IMR-90 (cell line): ENCODE measurements around the gene HLA-E. TPM values are rescaled to one million over a fixed set of nuclear protein-coding genes. Genes with fewer than 3 reads are reported as not detected.

Source experiments
- ATAC-seq: fragments of 200-7000 bp; cut with Tn5 transposase; 2 replicates; pipeline ENCODE4 v1.9.1; 2020; ENCODE audit warnings: low read depth, mild to moderate bottlenecking, moderate library complexity
- BruUV-seq: library from RNA; stranded (reverse); fragments of 400-500 nt; replicated peaks from 2 replicates; lab custom pipeline; 2021; lab: Mats Ljungman, UMichigan
- CTCF ChIA-PET: fragments of 300-600 bp; formaldehyde crosslinking; extraction: SDS; loops from one replicate; lab custom pipeline; 2021; ENCODE audit warnings: antibody characterized with exemption; lab: Yijun Ruan, JAX
- POLR2A ChIA-PET: fragments of 300-600 bp; sonication (Branson Sonifier 250); formaldehyde crosslinking; loops from one replicate; lab custom pipeline; 2022; ENCODE audit warnings: antibody characterized with exemption; ENCODE audit not compliant: unreplicated experiment; lab: Charles Lee
- DNase-seq: peaks from one replicate; pipeline ENCODE4 v3.0.0; 2013
- H2AFZ ChIP-seq: replicated peaks from 2 replicates; pipeline ENCODE3; 2013; ENCODE audit warnings: low read length, mild to moderate bottlenecking; ENCODE audit not compliant: poor library complexity
- H2AK5ac ChIP-seq: 2 replicates; pipeline ENCODE4 v1.6.1; 2013; ENCODE audit warnings: low read depth, low read length, inconsistent platforms
- H2AK9ac ChIP-seq: replicated peaks from 2 replicates; pipeline ENCODE3; 2013; ENCODE audit warnings: mild to moderate bottlenecking, low read depth, low read length, moderate library complexity; ENCODE audit not compliant: poor library complexity
- H2BK120ac ChIP-seq: 2 replicates; pipeline ENCODE4 v1.6.1; 2013; ENCODE audit warnings: low read depth, low read length, inconsistent platforms
- H2BK15ac ChIP-seq: 3 replicates; pipeline ENCODE4 v1.6.1; 2013; ENCODE audit warnings: low read depth, low read length, inconsistent platforms
- H2BK20ac ChIP-seq: 2 replicates; pipeline ENCODE4 v1.6.1; 2013; ENCODE audit warnings: low read depth, mild to moderate bottlenecking, inconsistent platforms, low read length, moderate library complexity
- H2BK5ac ChIP-seq: 2 replicates; pipeline ENCODE4 v1.6.1; 2013; ENCODE audit warnings: mild to moderate bottlenecking, low read depth, low read length, inconsistent platforms; ENCODE audit not compliant: poor library complexity, severe bottlenecking
- H3K14ac ChIP-seq: replicated peaks from 2 replicates; pipeline ENCODE4 v1.6.1; 2013; ENCODE audit warnings: low read depth, low read length, inconsistent platforms
- H3K18ac ChIP-seq: 2 replicates; pipeline ENCODE4 v1.6.1; 2013; ENCODE audit warnings: low read depth, low read length, control low read depth
- H3K23ac ChIP-seq: 2 replicates; pipeline ENCODE4 v1.6.1; 2013; ENCODE audit warnings: low read depth, low read length, inconsistent platforms
- H3K27ac ChIP-seq: 2 replicates; pipeline ENCODE4 v1.5.1; 2013; ENCODE audit warnings: mild to moderate bottlenecking, control low read depth, low read length; ENCODE audit not compliant: insufficient read depth
- H3K27me3 ChIP-seq: 2 replicates; pipeline ENCODE4 v1.6.1; 2013; ENCODE audit warnings: low read length; ENCODE audit not compliant: control insufficient read depth, insufficient read depth
- H3K36me3 ChIP-seq: 2 replicates; pipeline ENCODE4 v1.6.1; 2013; ENCODE audit warnings: low read length, mixed read lengths; ENCODE audit not compliant: control insufficient read depth, insufficient read depth
- H3K4ac ChIP-seq: 2 replicates; pipeline ENCODE4 v1.6.1; 2013; ENCODE audit warnings: low read depth, low read length, inconsistent platforms
- H3K4me1 ChIP-seq: 2 replicates; pipeline ENCODE4 v1.6.1; 2013; ENCODE audit warnings: low read length, mixed read lengths; ENCODE audit not compliant: control insufficient read depth, insufficient read depth
- H3K4me2 ChIP-seq: 2 replicates; pipeline ENCODE4 v1.6.1; 2013; ENCODE audit warnings: low read depth, mild to moderate bottlenecking, control low read depth, low read length, moderate library complexity
- H3K4me3 ChIP-seq: 2 replicates; pipeline ENCODE4 v1.5.1; 2013; ENCODE audit warnings: low read depth, mild to moderate bottlenecking, control low read depth, low read length, moderate library complexity; ENCODE audit not compliant: insufficient read depth
- H3K56ac ChIP-seq: 2 replicates; pipeline ENCODE4 v1.6.1; 2013; ENCODE audit warnings: low read length, inconsistent platforms; ENCODE audit not compliant: insufficient read depth; ENCODE audit errors: extremely low read depth
- H3K79me1 ChIP-seq, 2 experiments: 2 replicates each; pipeline ENCODE4 v1.6.1; 2013; ENCODE audit warnings: low read length in 2 of 2, inconsistent platforms in 1 of 2, low read depth in 1 of 2
- H3K9ac ChIP-seq: 2 replicates; pipeline ENCODE4 v1.6.1; 2013; ENCODE audit warnings: low read depth, low read length, control low read depth
- H3K9me1 ChIP-seq: 2 replicates; pipeline ENCODE4 v1.6.1; 2013; ENCODE audit warnings: low read length, inconsistent platforms; ENCODE audit not compliant: insufficient read depth
- H3K9me3 ChIP-seq: 2 replicates; pipeline ENCODE4 v1.6.1; 2013; ENCODE audit warnings: low read length; ENCODE audit not compliant: control insufficient read depth, insufficient read depth
- H4K20me1 ChIP-seq: 2 replicates; pipeline ENCODE4 v1.6.1; 2013; ENCODE audit warnings: low read length, inconsistent platforms; ENCODE audit not compliant: insufficient read depth
- H4K5ac ChIP-seq: 2 replicates; pipeline ENCODE4 v1.6.1; 2013; ENCODE audit warnings: mild to moderate bottlenecking, low read depth, low read length, control low read depth
- H4K8ac ChIP-seq, 2 experiments: 2 replicates each; pipeline ENCODE4 v1.6.1; 2013; ENCODE audit warnings: low read depth in 2 of 2, low read length in 2 of 2, control low read depth in 1 of 2, inconsistent platforms in 1 of 2
- H4K91ac ChIP-seq: 2 replicates; pipeline ENCODE4 v1.6.1; 2013; ENCODE audit warnings: low read depth, low read length, inconsistent platforms; ENCODE audit not compliant: insufficient read depth
- BHLHE40 ChIP-seq: fragments of 150-350 bp; IDR thresholded peaks from 2 replicates; pipeline ENCODE4 v1.6.1; 2016; ENCODE audit warnings: mild to moderate bottlenecking, low read depth, low read length
- CEBPB ChIP-seq: IDR thresholded peaks from 2 replicates; pipeline ENCODE4 v1.6.1; 2012; ENCODE audit warnings: low read depth, low read length, improper control_type of control experiment
- CHD1 ChIP-seq: IDR thresholded peaks from 2 replicates; pipeline ENCODE4 v1.6.1; 2012; ENCODE audit warnings: low read depth, low read length, improper control_type of control experiment
- FOS ChIP-seq: fragments of 150-350 bp; IDR thresholded peaks from 2 replicates; pipeline ENCODE4 v1.6.1; 2016; ENCODE audit warnings: low read depth, low read length
- MAZ ChIP-seq: IDR thresholded peaks from 2 replicates; pipeline ENCODE4 v1.6.1; 2012; ENCODE audit warnings: low read depth, mild to moderate bottlenecking, low read length, improper control_type of control experiment, moderate library complexity, borderline replicate concordance
- NFE2L2 ChIP-seq: fragments of 150-350 bp; IDR thresholded peaks from 2 replicates; pipeline ENCODE4 v1.6.1; 2016; ENCODE audit warnings: low read depth, mild to moderate bottlenecking, low read length
- POLR2A ChIP-seq: IDR thresholded peaks from 2 replicates; pipeline ENCODE4 v1.6.1; 2012; ENCODE audit warnings: mild to moderate bottlenecking, low read depth, low read length
- RCOR1 ChIP-seq: IDR thresholded peaks from 2 replicates; pipeline ENCODE4 v1.6.1; 2012; ENCODE audit warnings: mild to moderate bottlenecking, low read length, improper control_type of control experiment; ENCODE audit not compliant: insufficient replicate concordance
- RFX5 ChIP-seq: IDR thresholded peaks from 2 replicates; pipeline ENCODE4 v1.8.0; 2012; ENCODE audit warnings: low read depth, mild to moderate bottlenecking, low read length, moderate library complexity
- SMC3 ChIP-seq: fragments of 150-350 bp; IDR thresholded peaks from 2 replicates; pipeline ENCODE4 v1.6.1; 2016; ENCODE audit warnings: low read depth, mild to moderate bottlenecking, antibody characterized with exemption, low read length, moderate library complexity
- WGBS, 2 experiments: methylation state at CpG; one replicate each; pipeline versions ENCODE4 v1.1.5 to v1.1.7; 2013; ENCODE audit warnings: missing lambda C conversion rate in 2 of 2; ENCODE audit not compliant: insufficient read length in 1 of 2; ENCODE audit errors: extremely low coverage in 2 of 2; 5-methylcytosine and 5-hydroxymethylcytosine counted together
- dilution Hi-C: fragments of 300-500 bp; cut with HindIII; formaldehyde crosslinking; loops from one replicate; pipeline ENCODE4 v1.14.3; 2018; ENCODE audit warnings: low sequenced_read_pairs; ENCODE audit not compliant: unreplicated experiment
- in situ Hi-C: fragments of 300-500 bp; cut with MboI; formaldehyde crosslinking; loops from 3 replicates; pipeline ENCODE4 v1.14.3; 2019; ENCODE audit warnings: low sequenced_read_pairs, inconsistent platforms, mixed read lengths
- intact Hi-C: fragments of 100-400 bp; cut with micrococcal nuclease; formaldehyde crosslinking; loops from 2 replicates; pipeline ENCODE4 v1.10.0; 2022
- polyA plus RNA-seq, 3 experiments: library from polyadenylated mRNA; depleted of rRNA; stranded (reverse); fragments of >200 nt; gene quantifications; 2 replicates each; pipeline ENCODE4 v1.2.3, GENCODE V29; 2012; ENCODE audit warnings: low replicate concordance in 1 of 3
- total RNA-seq: library from RNA; depleted of rRNA; stranded (reverse); fragments of >200 nt; gene quantifications from 2 replicates; pipeline ENCODE4 v1.2.3, GENCODE V29; 2012
- TF ChIP-seq, protein P1 (sequence below): fragments of 150-350 bp; IDR thresholded peaks from 2 replicates; pipeline ENCODE4 v1.6.1; 2016; ENCODE audit warnings: low read depth, mild to moderate bottlenecking, low read length, moderate library complexity, borderline replicate concordance
- TF ChIP-seq, protein P2 (sequence below): conservative IDR thresholded peaks from 2 replicates; pipeline ENCODE4 v1.5.1; 2012; ENCODE audit warnings: mild to moderate bottlenecking, low read depth, low read length, improper control_type of control experiment

The HLA-E gene
- total and polyA plus RNA-seq, 2 of the 4 experiments (the other 2 are of a cell fraction), result 83.6 to 84.8 TPM

DNA sequence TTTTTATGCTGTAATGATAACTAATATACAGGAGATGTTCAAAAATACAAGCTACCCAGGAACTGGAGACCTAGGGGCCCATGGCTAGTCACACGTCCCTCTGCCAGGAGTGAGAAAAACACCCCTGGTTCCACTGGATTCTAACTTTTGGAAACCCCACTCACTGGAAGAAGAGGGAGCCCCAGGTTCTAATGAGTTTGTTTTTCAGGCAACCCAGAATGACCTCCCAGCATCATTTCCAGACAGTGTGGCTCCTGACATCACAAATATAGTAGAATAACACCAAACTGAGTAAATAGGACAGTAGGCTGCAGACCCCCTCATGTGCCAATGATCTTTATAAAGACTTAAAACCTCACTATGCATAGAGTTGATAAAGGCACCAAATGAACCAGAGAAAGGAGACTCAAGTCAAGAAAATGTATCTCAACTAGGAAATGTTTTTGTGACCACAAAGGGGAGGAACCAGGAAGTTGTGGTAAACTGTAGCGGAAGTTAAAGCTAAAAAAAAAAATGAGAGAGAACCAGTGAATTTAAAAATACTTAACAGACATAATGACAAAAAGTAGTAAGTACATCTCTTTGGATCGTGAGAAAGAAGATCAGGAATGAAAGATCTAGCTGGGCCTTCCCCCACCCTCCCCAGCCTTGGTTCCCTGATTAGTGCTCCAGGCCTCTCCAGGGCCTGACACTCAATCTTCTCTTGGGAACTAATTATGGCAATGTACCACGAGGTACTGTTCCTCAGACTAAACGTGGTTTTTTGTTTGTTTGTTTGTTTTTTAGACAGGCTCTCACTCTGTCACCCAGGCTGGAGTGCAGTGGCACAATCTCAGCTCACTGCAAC lies 19.8 kb downstream of the HLA-E start (continued):
- TF ChIP-seq NFE2L2, result no peak
- TF ChIP-seq RFX5, result no peak

DNA sequence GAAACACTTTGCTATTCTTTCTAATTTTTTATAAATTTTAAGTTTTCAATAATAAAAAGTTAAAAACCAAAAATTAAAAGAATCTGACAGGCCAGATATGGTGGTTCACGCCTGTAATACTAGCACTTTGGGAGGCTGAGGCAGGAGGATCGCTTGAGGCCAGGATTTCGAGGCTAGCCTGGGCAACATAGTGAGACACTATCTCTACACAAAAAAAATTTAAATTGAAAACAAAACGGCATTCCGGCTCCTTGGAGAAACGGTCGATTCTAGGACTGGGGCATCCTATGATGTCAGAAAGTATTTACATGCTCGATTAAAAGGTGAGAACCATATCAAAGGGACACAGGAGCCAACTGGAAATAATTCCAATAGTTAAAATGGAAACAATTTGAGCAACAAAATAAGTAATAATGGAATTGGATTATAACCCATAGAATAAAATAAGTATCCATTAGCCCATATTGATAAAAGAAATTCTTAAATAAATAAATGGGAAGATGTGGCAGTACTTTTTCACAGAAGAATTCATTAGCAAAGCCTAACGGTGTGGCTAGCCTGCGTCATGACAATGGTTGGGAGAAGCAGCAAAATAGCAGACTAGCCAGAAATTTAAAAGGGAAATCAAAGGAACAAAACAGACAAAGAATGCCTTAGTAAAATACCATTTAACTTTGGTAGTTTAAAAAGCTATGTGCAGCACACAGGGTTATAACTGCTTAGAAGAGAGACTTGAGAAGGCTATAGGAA lies 21.3 kb downstream of the HLA-E start:
- in situ Hi-C loops, result no loop called here
- Histone ChIP-seq H2AK9ac (no peak overlapping the region), H3K9me1 (no peaks in the 10 kb centered on the region), H4K8ac (no peak overlapping the region), H3K36me3 (no peaks in the 10 kb centered on the region), H3K4me1 (no peaks in the 10 kb centered on the region; the same call in 1 of the 2 replicates), H4K5ac (no peak overlapping the region), H3K56ac (no peak overlapping the region), H3K14ac (no peak overlapping the region), H3K9me3 (no peaks in the 10 kb centered on the region), H3K79me1 (no peaks in the 10 kb centered on the region), H3K4ac (no peak overlapping the region), H2BK15ac (no peak overlapping the region), H3K4me2 (no peak overlapping the region), H2BK120ac (no peak overlapping the region), H3K4me3 (no peak overlapping the region), H3K27me3 (no peaks in the 10 kb centered on the region), H4K20me1 (no peaks in the 10 kb centered on the region), H3K23ac (no peak overlapping the region), H3K18ac (no peak overlapping the region), H3K27ac (no peak overlapping the region), H2BK20ac (no peak overlapping the region), H2BK5ac (no peak overlapping the region), H2AFZ (no peak overlapping the region), H2AK5ac (no peak overlapping the region), H4K91ac (no peak overlapping the region), H3K9ac (no peak overlapping the region)
- BruUV-seq, result no TSS peak
- intact Hi-C loops, result no loop called here
- ChIA-PET CTCF (interaction anchor here (1.8 kb wide), 1 partner anchor 31 kb away, joined by 5 read pairs; no protein-coding TSS in a partner anchor), POLR2A (interaction anchor here (0.6 kb wide), 1 partner anchor 136 kb away, joined by 8 read pairs; no protein-coding TSS in a partner anchor)
- no CpG with 5 or more reads among the region's 10 CpGs for WGBS, 2 experiments
- dilution Hi-C loops, result no loop called here
- ATAC-seq, result no peak
- no peak for DNase-seq
- TF ChIP-seq POLR2A (no peak), CEBPB (no peak), FOS (no peak), RFX5 (no peak), NFE2L2 (no peak), BHLHE40 (no peak), CHD1 (no peak), RCOR1 (no peak), MAZ (no peak), SMC3 (no peak)
- TF ChIP-seq, protein P1, sequence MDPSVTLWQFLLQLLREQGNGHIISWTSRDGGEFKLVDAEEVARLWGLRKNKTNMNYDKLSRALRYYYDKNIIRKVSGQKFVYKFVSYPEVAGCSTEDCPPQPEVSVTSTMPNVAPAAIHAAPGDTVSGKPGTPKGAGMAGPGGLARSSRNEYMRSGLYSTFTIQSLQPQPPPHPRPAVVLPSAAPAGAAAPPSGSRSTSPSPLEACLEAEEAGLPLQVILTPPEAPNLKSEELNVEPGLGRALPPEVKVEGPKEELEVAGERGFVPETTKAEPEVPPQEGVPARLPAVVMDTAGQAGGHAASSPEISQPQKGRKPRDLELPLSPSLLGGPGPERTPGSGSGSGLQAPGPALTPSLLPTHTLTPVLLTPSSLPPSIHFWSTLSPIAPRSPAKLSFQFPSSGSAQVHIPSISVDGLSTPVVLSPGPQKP, result no peak
- TF ChIP-seq, protein P2, sequence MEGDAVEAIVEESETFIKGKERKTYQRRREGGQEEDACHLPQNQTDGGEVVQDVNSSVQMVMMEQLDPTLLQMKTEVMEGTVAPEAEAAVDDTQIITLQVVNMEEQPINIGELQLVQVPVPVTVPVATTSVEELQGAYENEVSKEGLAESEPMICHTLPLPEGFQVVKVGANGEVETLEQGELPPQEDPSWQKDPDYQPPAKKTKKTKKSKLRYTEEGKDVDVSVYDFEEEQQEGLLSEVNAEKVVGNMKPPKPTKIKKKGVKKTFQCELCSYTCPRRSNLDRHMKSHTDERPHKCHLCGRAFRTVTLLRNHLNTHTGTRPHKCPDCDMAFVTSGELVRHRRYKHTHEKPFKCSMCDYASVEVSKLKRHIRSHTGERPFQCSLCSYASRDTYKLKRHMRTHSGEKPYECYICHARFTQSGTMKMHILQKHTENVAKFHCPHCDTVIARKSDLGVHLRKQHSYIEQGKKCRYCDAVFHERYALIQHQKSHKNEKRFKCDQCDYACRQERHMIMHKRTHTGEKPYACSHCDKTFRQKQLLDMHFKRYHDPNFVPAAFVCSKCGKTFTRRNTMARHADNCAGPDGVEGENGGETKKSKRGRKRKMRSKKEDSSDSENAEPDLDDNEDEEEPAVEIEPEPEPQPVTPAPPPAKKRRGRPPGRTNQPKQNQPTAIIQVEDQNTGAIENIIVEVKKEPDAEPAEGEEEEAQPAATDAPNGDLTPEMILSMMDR, result no peak
